Measurements from ENCODE around the gene AFDN. TPM values are rescaled to one million over a fixed set of nuclear protein-coding genes. Genes with fewer than 3 reads are reported as not detected.
A peak's percentile ranks its signal among the peaks of the same experiment; 100 is the strongest.

Gene AFDN
- total and polyA plus RNA-seq, 2 experiments from 2014 or later, result 119 to 299 TPM

DNA sequence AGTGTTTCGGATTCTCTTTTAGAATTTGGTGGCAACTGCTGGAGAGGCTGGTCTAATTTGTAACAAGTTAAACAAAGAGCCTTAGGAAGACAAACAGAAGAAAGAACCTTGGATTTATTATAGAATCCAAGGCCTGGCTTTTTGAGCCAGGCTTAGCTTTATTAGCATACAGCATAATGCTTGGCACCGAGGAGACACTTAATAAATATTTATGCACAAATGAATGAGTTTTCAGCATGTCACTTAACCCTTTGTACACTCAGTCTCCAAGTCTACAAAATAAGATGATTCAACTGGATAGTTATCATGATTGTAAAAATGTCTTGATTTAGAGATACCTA is 38.2 kb upstream of the AFDN start:
- no peaks in the 10 kb centered on the region for H3K9me3 ChIP-seq (ENCODE audit: low read depth)
- H3K4me3 ChIP-seq, result no peak overlapping the region
- no peak overlapping the region for H3K27ac ChIP-seq
- no peaks in the 10 kb centered on the region for H3K36me3 ChIP-seq
- H3K4me1 ChIP-seq (ENCODE audit: low read depth), result no peaks in the 10 kb centered on the region
- no peaks in the 10 kb centered on the region for H3K27me3 ChIP-seq
- TF ChIP-seq CTCF (IDR thresholded peaks at IDR 0.05; ENCODE audit: low read depth, low read length), result no peak
- DNase-seq (ENCODE audit: low read depth in 1 of 2, low spot score in 1 of 2), result no peak

DNA sequence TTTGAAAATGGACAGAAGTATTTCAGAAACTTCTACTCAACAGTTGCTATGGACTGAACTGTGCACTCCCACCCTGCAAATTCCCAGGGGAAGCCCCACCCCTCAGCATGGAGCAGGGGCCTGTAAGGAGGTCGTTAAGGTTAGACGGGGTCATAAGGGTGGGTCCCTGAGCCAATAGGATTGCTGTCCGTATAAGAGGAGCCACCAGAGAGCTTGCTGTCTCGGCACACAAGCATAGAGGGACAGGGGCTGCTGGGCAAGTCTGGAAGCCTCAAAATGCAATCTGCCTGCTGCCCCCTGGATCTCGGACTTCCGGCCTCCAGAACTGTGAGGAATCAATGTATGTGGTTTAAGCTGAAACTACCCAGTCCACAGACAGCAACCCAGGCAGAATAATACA is 37.4 kb upstream of the AFDN start:
- no peak for TF ChIP-seq CTCF (IDR thresholded peaks at IDR 0.05; ENCODE audit: low read depth, low read length)
- Histone ChIP-seq H3K27me3 (no peaks in the 10 kb centered on the region), H3K4me3 (no peak overlapping the region), H3K4me1 (ENCODE audit: low read depth) (no peaks in the 10 kb centered on the region), H3K36me3 (no peaks in the 10 kb centered on the region), H3K9me3 (ENCODE audit: low read depth) (no peaks in the 10 kb centered on the region), H3K27ac (no peak overlapping the region)
- DNase-seq (ENCODE audit: low read depth in 1 of 2, low spot score in 1 of 2), result no peak

GRCh38 chr6:167791091-167791779 is 35.5 kb upstream of the AFDN start:
- H3K36me3 ChIP-seq, result no peaks in the 10 kb centered on the region
- no peaks in the 10 kb centered on the region for H3K4me1 ChIP-seq (ENCODE audit: low read depth)
- H3K4me3 ChIP-seq, result no peak overlapping the region
- TF ChIP-seq CTCF (IDR thresholded peaks at IDR 0.05; ENCODE audit: low read depth, low read length), result no peak
- H3K27me3 ChIP-seq, result no peaks in the 10 kb centered on the region
- H3K9me3 ChIP-seq (ENCODE audit: low read depth), result no peaks in the 10 kb centered on the region
- DNase-seq (ENCODE audit: low read depth in 1 of 2, low spot score in 1 of 2), result peak in 1 of 2 donors; percentile 39
- H3K27ac ChIP-seq, result no peak overlapping the region

DNA sequence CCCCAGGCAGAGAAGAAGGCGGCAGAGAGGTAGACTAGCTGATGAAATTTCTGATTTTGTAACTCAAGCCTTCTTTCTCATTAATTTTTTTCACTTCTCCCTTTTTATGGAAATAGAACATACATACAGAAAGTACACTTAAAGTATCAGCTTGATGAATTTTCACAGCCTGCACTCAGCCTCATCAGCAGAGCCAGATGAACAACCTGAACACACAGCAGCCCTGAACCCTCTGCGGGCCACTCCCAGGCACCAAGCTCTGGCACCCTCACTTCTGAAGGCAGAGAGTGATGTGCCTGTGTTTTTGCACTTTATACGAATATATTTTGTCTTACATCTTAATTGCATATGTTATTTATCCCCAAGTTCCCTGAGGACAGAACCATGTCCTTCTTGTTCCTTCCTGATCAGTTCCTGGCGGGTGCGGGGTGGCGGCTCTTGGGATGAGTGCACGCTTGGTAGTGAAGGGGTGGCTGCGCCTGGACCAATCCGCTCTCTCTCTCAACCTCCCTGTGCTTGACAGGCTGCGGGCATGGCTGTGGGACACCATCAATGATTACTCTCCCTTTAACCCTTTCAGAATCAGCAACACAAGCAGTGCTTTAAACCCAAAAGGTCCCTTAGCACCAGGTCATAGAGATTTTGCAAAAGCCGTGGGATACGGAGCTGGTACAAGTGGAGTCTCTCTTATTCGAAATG is 34.8 kb upstream of the AFDN start:
- H3K27me3 ChIP-seq, result no peaks in the 10 kb centered on the region
- no peaks in the 10 kb centered on the region for H3K9me3 ChIP-seq (ENCODE audit: low read depth)
- H3K36me3 ChIP-seq, result no peaks in the 10 kb centered on the region
- no peak overlapping the region for H3K27ac ChIP-seq
- no peak for TF ChIP-seq CTCF (IDR thresholded peaks at IDR 0.05; ENCODE audit: low read depth, low read length)
- no peak for DNase-seq (ENCODE audit: low read depth in 1 of 2, low spot score in 1 of 2)
- no peak overlapping the region for H3K4me3 ChIP-seq
- H3K4me1 ChIP-seq (ENCODE audit: low read depth), result no peaks in the 10 kb centered on the region

GRCh38 chr6:167793421-167793820 is 33.3 kb upstream of the AFDN start:
- H3K4me3 ChIP-seq, result no peak overlapping the region
- no peaks in the 10 kb centered on the region for H3K9me3 ChIP-seq (ENCODE audit: low read depth)
- no peaks in the 10 kb centered on the region for H3K36me3 ChIP-seq
- H3K4me1 ChIP-seq (ENCODE audit: low read depth), result no peaks in the 10 kb centered on the region
- no peak for DNase-seq (ENCODE audit: low read depth in 1 of 2, low spot score in 1 of 2)
- no peak overlapping the region for H3K27ac ChIP-seq
- H3K27me3 ChIP-seq, result no peaks in the 10 kb centered on the region
- TF ChIP-seq CTCF (IDR thresholded peaks at IDR 0.05; ENCODE audit: low read depth, low read length), result no peak

Measured in cardiac muscle cell (in vitro differentiated cells and primary cell).